Endothelial cell of umbilical vein (primary cell): ENCODE data around the gene TOP1.

Experiments used
- CTCF ChIP-seq, 2 donors: IDR thresholded peaks; 1 replicate in 1 of 2; 2 replicates in 1 of 2; pipeline ENCODE4 v1.5.1; 2011; ENCODE audit warnings: low read length in 2 of 2, mild to moderate bottlenecking in 2 of 2, moderate library complexity in 2 of 2, control low read depth in 1 of 2, inconsistent platforms in 1 of 2, low read depth in 1 of 2; ENCODE audit not compliant: insufficient read depth in 1 of 2; ENCODE audit errors: extremely low read depth in 1 of 2
- EZH2 ChIP-seq: IDR thresholded peaks from 2 replicates; pipeline ENCODE4 v1.6.1; 2012; ENCODE audit warnings: borderline replicate concordance, low read depth, mild to moderate bottlenecking, moderate library complexity, low read length, inconsistent platforms; ENCODE audit not compliant: severe bottlenecking
- GATA2 ChIP-seq: IDR thresholded peaks from 2 replicates; pipeline ENCODE4 v1.7.0; 2011; ENCODE audit warnings: low read depth, mild to moderate bottlenecking, moderate library complexity, mixed read lengths, low read length; ENCODE audit not compliant: insufficient read length, insufficient read depth
- MAX ChIP-seq: IDR thresholded peaks from 2 replicates; pipeline ENCODE4 v1.6.1; 2011; ENCODE audit not compliant: insufficient read depth, insufficient read length
- POLR2A ChIP-seq: IDR thresholded peaks from 2 replicates; pipeline ENCODE4 v1.6.1; 2012; ENCODE audit warnings: low read depth, mild to moderate bottlenecking, control low read depth, low read length

- peak; percentile 49 to 52 for TF ChIP-seq CTCF (IDR thresholded peaks at IDR 0.05; ENCODE audit: extremely low read depth in 1 of 2, insufficient read depth in 1 of 2, low read depth in 1 of 2, low read length in 2 of 2)
- TF ChIP-seq POLR2A = peak; percentile 52
- TF ChIP-seq GATA2 = peak; percentile 99
- no peak for TF ChIP-seq MAX
- no peak for TF ChIP-seq EZH2
These were observed 49.7 kb downstream of the TOP1 start for GRCh38 chr20:41078329-41078728.
